Brain microvascular endothelial cell (primary cell): ENCODE results near the gene MKKS.

Source experiments
- DNase-seq: peaks from one replicate; pipeline ENCODE4 v3.0.0-alpha.2; 2020
- H3K27ac ChIP-seq: fragments of 250-450 bp; sonication (Bioruptor Pico); 2 replicates; pipeline ENCODE4 v1.5.1; 2020; ENCODE audit warnings: mild to moderate bottlenecking, moderate library complexity
- H3K27me3 ChIP-seq: fragments of 250-450 bp; sonication (Bioruptor Pico); replicated peaks from 2 replicates; pipeline ENCODE4 v1.5.1; 2020; ENCODE audit warnings: mild to moderate bottlenecking
- H3K36me3 ChIP-seq: fragments of 250-450 bp; sonication (Bioruptor Pico); replicated peaks from 2 replicates; pipeline ENCODE4 v1.5.1; 2020; ENCODE audit warnings: mild to moderate bottlenecking
- H3K4me3 ChIP-seq: 2 replicates; pipeline ENCODE4 v1.5.1; 2011; ENCODE audit warnings: low read depth, mild to moderate bottlenecking, control low read depth, low read length, moderate library complexity
- in situ Hi-C: cut with HindIII; loops from 2 replicates; pipeline ENCODE4 v1.10.0; 2017; ENCODE audit warnings: low sequenced_read_pairs, low pct_ligation_motif_present
- TF ChIP-seq, protein P1 (sequence below): IDR thresholded peaks from 2 replicates; pipeline ENCODE4 v1.5.1; 2011; ENCODE audit warnings: low read depth, mild to moderate bottlenecking, moderate library complexity, low read length, control low read depth, inconsistent platforms; ENCODE audit errors: missing control alignments

MKKS gene

DNA sequence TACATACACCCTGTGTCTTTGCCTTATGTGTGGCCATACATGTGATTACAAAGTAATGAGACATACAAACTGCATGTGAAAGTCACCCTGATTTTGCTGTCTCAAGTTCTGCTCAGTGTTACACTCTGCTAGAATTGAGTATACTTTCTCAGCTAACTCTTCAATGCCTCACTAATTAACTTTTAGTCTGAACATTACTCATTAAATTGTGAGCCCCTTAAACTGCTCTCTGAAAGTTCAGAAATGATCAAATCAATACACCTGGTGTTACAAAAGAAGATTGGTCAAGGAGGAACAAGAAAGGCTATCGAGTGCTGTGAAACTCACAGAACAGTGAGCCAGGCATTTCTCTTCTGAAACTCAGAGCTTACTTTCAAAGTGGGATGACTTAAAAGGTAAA lies 71.3 kb downstream of the MKKS start:
- Histone ChIP-seq H3K36me3 (no peaks in the 10 kb centered on the region), H3K27me3 (no peaks in the 10 kb centered on the region), H3K27ac (no peak overlapping the region), H3K4me3 (no peak overlapping the region)
- no peak for DNase-seq
- TF ChIP-seq, protein P1, sequence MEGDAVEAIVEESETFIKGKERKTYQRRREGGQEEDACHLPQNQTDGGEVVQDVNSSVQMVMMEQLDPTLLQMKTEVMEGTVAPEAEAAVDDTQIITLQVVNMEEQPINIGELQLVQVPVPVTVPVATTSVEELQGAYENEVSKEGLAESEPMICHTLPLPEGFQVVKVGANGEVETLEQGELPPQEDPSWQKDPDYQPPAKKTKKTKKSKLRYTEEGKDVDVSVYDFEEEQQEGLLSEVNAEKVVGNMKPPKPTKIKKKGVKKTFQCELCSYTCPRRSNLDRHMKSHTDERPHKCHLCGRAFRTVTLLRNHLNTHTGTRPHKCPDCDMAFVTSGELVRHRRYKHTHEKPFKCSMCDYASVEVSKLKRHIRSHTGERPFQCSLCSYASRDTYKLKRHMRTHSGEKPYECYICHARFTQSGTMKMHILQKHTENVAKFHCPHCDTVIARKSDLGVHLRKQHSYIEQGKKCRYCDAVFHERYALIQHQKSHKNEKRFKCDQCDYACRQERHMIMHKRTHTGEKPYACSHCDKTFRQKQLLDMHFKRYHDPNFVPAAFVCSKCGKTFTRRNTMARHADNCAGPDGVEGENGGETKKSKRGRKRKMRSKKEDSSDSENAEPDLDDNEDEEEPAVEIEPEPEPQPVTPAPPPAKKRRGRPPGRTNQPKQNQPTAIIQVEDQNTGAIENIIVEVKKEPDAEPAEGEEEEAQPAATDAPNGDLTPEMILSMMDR: no peak
- in situ Hi-C loops: no loop called here

DNA sequence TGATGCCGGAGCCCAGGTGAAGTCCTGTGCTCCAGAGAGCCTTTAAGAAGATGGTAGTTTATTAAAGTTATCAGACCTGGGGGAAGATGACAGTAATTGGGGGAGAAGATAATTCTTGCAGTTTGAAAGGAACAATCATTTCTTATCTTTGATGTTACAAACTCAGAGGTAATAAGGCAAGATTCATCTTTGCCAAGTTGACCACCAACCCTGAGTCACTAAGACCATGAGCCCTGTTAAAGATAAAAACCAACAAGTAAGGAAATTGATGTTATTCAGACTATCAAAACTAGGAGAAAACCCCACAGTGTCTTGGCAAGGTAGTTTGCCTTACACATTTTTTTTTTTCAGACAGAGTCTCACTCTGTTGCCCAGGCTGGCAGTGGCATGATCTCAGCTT lies 73.1 kb downstream of the MKKS start:
- in situ Hi-C loops: no loop called here
- TF ChIP-seq, protein P1: no peak

DNA sequence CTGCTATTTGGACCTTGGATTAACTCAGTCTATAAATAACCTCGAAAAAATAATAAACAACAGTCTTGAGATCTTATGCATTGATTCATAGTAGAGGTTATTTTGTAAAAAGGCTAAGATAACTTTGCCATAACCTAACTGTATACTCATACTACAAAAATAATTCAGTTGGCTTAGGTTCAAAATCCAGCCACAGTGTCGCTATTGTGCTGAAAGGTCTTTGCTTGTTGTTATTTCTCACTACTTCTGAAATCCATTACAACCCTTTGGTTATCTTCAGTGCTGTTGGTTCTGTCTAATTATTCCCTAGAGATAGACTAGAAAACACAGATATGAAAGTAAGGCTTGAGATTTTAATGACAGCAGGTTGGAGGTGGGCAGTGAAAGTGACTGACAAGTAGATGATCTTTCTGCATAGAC lies 74.4 kb downstream of the MKKS start:
- no peaks in the 10 kb centered on the region for H3K36me3 ChIP-seq
- no peak overlapping the region for H3K4me3 ChIP-seq
- TF ChIP-seq, protein P1: no peak
- H3K27ac ChIP-seq: no peak overlapping the region
- DNase-seq: peak; percentile 50
- in situ Hi-C loops: no loop called here
- no peaks in the 10 kb centered on the region for H3K27me3 ChIP-seq

More for the DNA sequence above, 73.1 kb downstream of the MKKS start:
- H3K27ac ChIP-seq: no peak overlapping the region
- peak; percentile 30 for DNase-seq
- no peaks in the 10 kb centered on the region for H3K27me3 ChIP-seq
- H3K4me3 ChIP-seq: no peak overlapping the region
- no peaks in the 10 kb centered on the region for H3K36me3 ChIP-seq

DNA sequence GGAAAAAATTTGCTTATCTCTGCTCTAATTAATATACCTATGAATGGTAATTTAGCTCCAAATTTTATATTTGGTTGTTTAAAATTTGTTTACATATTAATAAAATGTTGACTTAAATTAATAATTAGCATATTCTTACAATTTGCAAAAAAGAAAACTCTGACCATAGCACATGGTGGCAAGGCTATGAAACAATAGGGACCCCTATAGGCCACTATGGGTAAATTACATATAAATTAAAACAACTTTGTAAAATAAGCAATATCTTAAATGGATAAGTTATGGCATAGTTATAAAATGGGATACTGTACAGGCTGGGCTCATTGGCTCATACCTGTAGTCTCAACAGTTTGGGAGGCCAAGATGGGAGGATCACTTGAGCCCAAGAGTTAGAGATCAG lies 76.0 kb downstream of the MKKS start:
- in situ Hi-C loops: no loop called here
- Histone ChIP-seq H3K27ac (no peak overlapping the region), H3K4me3 (no peak overlapping the region), H3K36me3 (no peaks in the 10 kb centered on the region), H3K27me3 (no peaks in the 10 kb centered on the region)
- DNase-seq: no peak
- TF ChIP-seq, protein P1: peak; percentile 48

DNA sequence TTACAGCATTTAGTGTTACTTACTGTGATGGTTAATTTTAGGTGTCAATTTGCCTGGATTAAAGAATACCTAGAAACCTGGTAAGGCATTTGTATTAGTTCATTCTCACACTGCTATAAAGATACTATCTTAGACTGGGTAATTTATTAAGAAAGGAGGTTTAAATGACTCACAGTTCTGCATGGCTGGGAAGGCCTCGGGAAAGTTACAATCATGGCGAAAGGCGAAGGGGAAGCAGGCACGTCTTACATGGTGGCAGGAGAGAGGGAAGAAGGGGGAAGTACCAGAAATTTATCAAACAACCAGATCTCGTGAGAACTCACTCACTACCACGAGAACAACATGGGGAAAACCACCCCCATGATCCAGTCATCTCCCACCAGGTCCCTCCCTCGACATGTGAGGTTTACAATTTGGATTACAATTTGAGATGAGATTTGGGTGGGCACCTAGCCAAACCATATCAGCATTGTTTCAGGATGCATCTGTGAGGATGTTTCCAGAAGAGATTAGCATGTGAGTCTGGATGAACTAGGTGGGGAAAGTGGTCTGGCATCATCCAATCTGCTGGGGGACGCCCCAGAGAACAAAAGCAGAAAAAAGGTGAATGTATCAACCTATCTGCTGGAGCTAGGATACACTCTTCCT lies 76.8 kb downstream of the MKKS start:
- TF ChIP-seq, protein P1: no peak
- Histone ChIP-seq H3K4me3 (no peak overlapping the region), H3K27ac (no peak overlapping the region), H3K36me3 (no peaks in the 10 kb centered on the region), H3K27me3 (no peaks in the 10 kb centered on the region)
- in situ Hi-C loops: no loop called here
- no peak for DNase-seq

DNA sequence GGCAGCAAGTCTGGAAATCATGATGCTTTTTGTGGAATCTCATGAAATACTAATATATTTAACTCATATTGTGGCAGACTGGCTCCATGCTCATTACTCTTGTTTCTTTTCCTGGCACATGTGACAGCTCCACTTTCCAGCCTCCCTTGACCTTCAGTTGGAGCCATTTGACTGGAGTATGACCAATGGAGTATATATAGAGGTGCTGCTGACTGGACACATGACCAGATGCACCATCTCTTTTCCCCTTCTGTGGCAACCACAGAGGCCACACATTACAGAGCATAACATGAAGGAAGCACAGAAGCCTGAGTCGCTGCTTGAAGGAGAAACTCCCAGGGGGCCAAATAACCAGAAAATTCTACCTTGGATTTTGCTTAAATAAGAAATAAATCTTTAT lies 77.4 kb downstream of the MKKS start:
- TF ChIP-seq, protein P1: no peak

More for the DNA sequence above, 77.4 kb downstream of the MKKS start:
- in situ Hi-C loops: no loop called here
- DNase-seq: no peak
- no peaks in the 10 kb centered on the region for H3K36me3 ChIP-seq
- H3K27me3 ChIP-seq: no peaks in the 10 kb centered on the region
- H3K4me3 ChIP-seq: no peak overlapping the region
- H3K27ac ChIP-seq: no peak overlapping the region
